ENCODE data around the gene PCSK6.

PCSK6 gene

DNA sequence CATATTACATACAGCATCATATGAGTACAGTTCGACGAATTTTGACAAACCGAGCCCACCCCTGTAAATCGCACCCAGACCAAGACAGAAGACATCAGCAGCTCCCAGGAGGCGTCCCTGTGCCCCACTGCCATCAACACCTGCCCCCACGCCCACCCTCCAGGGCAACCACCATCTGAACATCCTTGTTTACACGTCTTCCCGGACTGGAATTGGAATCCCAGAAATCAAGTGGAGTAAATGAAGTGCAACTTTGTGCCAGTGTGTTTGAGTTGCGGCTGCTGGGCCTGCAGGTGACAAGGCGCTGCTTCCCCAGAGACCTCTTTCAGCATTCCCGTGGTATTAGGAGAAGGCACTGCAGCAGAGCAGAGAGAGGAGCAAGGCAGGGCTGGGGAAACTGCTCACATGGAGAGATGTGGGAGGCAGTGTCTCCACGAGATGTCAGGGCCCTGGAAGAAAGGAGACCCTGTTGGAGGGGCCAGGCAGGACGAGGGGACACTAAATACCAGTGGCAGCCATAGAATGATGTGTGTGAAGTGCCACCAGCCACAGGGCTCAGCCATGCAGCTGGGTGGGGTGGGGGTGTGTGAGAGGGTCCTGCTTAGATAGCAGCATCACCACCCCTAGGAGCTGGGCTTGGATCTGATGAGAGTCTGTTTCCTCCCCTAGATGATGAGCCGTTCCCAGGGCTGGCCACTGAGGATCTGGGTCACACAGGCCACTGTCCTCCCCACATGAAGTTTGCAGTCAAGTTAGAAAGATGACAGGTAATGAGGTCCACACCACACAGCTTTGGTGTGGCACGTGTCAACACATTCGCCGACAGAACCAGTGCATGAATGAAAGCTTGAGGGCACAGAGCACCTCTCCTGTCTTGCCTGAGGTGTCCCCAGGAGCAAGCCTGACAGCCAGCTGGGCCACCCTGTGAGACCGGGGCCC is 33.4 kb upstream of the PCSK6 start:
- DNase-seq, result no peak

DNA sequence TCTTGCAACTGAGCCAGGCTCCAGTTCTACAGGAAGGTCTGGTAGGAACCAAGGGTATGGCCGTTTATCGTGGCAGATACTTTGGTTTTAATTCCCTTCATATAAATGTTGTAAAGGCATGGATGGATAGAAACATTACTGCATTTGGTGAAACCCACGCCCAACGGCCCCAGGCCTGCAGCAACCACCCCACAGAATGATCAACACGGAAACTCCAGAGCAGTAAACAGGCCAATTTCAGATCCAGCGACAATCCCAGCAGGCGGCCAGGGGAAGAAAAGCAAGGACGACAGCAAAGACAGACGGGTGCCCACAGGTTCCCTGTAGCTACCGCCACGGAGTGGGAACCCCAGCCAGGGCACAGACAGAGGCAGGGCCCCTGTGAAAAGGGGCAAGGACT is 32.6 kb upstream of the PCSK6 start:
- no peak for DNase-seq

DNA sequence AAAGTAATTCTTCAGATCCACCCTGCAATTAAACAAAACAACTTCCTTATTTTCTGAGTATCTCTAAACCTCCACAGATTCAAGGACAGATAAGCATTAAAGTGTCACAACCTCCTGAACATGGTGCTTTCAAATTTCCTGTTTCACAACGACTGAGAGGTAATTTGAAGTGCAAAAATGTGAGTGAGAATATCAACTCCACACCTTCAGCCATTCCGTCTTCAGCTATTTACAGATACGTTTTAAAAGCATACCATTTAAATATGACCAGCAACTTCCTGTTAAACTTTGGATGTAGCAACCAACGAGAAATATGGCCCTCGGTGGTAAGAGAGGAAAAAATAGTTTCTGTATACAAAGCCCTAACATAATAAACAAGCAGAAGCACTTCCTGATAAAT is 32.1 kb upstream of the PCSK6 start:
- no peak for DNase-seq

DNA sequence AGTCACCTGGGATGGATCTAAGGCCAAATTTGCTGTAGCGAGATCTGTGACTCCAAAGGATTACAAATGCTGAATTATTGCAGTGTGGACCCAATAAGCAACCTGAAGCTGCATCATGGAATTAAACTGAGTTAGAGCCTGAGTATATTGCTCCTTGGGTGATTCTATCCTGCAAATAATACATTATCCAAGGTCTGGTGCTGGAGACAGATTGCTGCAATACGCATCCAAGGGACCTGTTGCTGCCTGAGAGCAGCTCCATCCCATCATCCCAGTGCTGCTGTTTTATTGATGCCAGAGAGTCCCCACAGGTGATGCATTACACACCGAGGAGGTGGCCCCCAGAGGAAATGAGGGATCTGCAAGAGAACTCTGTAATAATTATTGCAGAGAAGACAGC is 31.6 kb upstream of the PCSK6 start:
- no peak for DNase-seq

DNA sequence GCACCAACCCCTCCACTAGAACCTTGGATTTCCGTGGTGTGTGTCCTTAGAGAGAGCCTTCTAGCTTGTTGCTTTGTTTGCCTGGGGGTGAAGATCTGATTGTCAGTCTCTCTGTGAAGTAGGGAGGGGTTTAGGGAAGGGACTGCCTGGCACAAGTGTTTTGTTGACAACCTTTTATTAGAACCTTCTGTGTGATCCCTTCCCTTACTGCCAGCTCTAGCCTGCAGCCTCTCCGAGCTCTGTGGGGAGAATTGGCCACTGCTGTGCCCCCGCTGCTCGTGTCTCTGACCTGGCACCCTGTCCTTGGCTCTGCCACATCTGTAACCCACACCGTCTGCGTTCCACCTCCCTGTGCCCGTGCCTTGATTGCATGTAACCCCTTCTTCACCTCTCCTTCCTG is 30.9 kb upstream of the PCSK6 start:
- no peak for DNase-seq

DNA sequence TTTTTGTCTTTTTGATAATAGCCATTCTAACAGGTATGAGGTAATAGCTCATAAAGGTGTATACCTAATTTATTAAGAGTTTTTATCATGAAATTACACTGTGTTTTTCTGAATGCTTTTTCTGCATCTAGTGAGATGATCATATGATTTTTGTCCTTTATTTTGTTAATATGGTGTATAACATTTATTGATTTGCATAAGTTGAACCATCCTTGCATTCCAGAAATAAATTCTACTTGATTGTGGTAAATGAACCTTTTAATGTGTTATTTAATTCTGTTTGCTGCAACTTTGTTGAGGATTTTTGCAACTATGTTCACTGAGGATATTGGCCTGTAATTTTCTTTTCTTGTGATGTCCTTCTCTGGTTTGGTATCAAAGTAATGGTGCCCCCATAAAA is 28.0 kb upstream of the PCSK6 start:
- DNase-seq, result no peak

DNA sequence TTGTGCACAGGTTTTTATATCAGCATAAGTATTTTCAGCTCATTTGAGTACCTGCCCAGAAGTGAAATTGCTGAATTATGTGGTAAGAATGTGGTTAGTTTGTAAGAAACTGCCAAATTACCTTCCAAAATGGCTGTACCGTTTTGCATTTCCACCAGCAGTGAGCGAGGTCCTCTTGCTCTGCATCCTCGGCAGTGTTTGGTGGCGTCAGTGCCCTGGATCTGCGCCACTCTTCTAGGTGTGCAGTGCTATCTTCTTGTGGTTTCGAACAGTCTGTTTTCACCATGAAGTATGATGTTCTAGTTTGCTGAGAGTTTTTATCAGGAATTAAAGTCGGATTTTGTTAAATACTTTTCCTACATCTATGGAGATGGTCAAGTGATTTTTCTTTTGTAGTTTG is 24.8 kb upstream of the PCSK6 start:
- DNase-seq, result no peak

DNA sequence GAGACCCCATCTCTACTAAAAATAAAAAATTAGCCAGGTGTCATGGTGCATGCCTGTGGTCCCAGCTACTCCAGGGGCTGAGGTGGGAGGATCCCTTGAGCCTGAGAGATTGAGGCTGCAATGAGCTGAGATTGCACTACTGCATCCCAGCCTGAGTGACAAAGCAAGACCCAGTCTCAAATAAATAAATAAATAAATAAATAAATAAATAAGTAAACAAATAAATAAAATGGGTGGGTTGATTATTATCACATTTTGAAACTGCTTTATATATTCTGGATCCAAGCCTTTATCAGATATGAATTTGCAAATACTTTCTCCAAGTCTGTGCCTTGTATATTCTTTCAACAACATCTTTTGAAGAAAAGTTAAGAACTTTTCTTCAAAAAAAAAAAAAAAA is 22.2 kb upstream of the PCSK6 start:
- DNase-seq, result no peak

DNA sequence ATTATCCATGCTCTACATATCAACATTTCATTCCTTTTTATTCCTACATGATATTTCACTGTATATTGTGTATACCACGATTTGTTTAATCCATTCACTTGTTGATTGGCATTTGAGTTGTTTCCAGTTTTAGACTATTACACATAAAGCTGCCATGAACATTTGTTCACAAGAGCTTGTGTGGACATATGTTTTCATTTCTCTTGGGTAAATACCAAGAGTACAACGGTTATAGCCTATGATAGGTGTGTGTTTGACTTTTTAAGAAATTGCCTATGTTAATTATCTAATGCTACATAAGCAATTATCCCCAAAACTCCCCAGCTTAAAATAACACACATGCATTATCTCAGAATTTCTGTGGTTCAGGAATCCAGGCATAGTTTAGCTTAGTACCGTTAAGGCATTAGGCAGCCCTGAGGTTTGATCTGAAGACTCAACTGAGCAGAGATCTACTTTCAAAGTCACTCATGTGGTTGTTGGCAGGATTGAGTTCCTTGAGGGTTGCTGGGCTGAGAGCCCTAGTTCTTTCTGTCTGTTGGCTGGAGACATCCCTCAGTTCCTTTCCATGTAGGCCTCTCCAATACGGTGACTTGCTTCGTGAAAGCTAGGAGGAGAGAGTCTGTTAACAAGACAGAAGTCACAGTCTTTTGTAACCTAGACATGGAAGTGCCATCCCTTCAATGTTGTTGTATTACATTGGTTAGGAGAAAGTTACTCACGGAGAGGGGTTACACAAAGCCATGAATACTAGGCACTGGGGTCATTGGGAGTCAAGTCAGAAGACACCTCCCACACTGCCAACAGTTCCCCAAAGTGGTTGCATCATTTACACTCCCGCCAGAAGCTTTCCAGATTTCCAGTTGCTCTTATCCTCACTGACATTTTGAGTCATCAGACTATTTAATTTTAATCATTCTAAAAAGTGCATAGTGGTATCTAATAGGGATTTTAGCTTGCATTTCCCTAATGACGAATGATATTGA is 21.0 kb upstream of the PCSK6 start:
- no peak for DNase-seq

DNA sequence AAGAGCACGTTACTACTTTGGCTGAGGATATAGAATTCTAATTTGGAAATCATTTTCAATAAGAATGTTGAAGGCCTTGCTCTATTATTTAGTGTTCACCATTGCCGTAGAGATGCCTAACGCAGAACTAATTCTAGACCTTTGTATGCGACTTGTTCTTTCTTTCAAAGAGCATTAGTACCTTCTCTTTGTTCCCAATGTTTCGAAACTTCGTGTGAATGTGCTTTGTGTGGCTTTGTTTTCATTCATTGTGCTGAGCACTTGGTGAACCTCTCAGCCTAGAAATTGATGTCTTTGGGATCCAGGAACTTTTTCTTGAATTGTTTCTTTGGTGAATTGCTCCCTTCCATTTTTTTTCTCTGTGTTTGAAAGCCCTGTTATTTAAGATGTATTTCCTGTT is 19.8 kb upstream of the PCSK6 start:
- no peak for DNase-seq

DNA sequence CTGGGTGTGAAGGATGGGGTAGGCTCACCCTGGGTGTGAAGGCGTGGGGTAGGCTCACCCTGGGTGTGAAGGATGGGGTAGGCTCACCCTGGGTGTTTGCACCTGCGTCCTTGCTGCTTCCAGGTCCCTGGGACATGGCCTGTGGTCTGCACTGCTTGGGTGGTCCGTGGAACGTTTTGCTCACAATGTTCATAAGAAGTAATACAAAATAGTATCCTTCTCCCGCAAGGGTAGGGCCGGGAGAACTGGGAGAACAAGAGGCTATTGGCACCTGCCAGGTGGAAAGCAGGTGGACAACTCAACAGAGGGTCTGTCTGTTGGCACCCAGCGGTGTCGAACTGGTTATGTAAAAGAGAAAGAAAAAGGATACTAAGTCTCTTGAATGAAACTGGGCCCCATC is 17.0 kb upstream of the PCSK6 start:
- no peak for DNase-seq

DNA sequence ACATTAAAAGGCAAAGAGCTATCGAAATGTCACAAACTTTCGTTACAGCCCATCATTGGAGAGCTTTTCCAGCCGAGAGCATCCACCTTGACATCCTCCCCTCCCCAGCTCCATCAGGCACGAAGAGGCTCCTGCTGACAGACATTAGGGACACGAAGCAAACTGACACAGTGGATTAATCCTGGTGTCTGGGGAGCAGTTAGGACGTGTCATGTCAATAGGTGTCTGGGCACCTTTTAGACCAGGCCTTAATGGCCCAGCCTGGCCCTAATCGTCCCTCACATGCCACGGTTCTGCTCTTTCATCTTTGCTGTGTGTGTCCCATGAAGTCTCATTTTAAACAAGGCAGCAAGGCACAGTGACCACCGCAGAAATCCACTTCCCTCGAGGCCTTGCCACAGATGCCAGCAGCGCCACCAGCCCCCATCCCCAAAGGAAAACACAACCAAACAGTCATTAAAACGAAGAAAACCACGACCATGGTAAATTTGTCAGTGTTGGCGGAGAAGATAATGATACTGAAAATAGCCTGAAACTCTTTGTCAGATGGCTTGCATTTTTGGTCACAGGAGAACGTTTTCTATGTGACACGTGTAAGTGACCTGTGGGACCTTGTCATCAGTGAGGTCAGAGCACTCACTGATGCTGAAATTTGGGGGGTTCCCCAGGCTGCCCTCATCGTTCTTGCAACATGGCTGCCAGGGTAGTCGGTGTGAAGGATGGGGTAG is 16.3 kb upstream of the PCSK6 start:
- DNase-seq, result no peak

DNA sequence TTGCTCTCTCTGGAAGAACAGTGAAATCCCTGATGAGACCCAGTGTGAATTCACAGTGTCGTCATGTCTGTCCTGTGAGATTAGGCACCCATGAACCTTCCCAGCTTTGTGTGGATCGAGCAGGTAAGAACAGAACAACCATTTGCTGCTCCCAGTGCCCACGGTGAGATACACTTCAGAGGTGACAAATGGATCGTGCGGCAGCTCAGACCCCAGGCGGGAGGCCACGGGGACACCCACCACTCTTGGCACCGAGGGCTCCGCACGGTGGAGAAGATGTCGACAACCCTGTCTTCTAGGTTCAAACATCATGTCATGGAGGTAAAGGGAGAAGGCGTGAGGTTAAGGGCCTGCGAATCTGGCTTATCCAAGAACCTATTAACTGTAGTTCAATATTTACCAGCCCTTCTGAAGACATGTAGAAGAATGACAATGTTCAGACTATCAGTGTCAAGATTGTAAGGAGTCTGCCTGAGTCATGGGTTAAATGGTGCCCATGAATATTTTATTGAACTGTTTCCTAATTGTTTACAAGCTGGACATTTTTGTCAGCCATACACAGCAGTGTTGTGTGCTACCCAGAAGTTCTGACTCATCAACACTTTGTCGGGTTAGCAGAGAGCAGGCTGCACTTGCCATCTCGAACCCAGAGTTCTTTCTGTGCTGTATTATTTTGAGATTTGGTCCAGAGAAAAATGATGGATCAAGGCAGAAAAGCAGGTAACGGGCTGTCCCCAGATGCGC is 15.5 kb upstream of the PCSK6 start:
- DNase-seq, result no peak

DNA sequence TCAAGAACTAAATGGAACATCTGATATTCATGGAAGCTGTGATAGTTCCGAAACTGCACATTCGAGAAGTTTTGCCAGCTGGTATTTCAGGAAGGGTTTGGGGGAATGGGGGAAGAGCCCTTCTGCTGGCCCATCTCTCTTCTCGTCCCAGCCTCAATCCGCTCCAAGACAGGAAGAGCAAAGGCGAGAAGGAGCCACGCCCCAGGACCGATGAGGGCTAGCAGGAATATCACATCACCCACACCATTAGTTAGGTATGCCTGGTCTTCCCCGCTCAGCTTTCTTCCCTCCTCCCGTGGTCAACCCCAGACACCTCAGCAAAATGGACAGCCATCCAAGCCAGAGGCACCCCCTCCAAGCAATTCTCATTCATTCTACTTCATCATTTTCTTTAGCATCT is 14.9 kb upstream of the PCSK6 start:
- no peak for DNase-seq

DNA sequence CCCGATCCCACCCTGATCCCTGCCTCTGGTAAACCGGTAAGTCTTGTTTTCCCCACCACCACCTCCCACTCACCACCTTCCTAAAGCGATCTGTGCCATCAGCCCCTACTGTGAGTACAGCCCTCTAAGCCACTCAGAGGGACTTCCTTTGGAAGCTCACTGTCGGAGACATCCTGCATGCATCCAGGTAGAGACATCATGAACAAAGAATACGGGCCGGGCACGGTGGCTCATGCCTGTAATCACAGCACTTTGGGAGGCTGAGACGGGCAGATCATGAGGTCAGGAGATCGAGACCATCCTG is 13.7 kb upstream of the PCSK6 start:
- DNase-seq, result no peak

DNA sequence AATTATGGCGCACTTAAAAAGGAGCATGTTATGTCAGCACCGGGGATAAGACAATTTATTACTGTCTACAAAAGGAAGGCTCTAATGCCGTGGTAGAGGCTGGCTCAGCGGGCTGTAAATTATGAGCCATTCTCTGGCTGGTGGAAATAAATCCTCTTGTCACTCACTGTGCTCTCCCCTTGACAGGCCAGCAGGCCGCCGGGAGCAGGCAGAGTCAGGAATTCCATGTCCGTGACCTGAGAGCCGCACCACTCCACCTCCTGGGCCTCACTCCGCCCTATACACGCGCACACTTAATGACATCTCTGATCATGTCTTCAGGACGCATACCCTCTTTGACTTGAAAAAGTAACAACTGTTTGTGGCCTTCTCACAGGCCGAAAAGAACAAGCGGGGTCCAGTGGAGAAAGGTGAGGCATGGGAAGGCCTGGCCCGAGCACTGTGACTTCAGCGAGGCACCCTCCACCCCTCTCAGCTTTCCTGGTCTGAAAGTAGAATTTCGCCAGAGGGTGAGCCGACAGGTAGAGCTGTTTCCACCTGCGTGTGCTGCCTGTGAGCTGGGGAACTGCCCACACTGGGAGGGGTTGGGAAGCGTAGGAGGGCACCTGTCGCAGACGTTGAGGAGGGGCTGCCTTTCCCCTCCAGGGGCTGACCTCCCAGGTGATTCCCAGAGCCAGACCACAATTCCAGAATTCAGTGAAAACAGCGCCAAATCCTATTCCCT is 13.2 kb upstream of the PCSK6 start:
- DNase-seq, result no peak

DNA sequence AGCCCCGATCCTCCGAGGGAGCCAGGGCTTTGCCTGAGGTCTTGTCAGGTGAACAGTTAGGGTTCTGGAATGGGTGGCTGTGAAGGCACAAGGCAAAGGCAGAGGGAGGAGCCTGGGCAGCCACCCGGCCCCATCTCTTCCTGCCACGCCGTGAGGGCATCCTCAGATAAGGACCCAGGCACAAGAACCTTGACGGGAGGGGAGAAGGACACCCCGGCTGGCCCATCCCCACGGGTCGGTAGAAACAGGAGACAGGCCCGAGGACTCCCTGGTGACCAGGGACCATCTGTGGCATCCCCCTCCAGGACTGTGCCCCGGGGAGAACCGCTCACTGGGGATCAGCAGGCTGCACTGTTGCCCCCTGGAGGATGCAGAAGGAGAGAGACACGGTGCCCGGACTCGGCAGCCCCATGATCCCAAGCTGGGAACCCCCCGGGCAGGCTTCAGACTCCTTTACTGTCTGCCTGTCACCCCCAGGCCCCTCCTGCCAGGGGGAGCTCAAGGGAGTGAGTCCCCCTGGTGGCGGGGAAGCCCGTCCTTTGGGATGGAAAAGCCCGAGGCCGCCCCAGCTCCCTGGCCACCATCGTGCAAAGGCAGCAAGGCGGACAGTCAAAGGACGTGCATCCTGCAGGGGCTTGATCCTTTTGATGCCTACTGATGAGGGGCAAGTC is 12.3 kb upstream of the PCSK6 start:
- DNase-seq, result peak; percentile 45

DNA sequence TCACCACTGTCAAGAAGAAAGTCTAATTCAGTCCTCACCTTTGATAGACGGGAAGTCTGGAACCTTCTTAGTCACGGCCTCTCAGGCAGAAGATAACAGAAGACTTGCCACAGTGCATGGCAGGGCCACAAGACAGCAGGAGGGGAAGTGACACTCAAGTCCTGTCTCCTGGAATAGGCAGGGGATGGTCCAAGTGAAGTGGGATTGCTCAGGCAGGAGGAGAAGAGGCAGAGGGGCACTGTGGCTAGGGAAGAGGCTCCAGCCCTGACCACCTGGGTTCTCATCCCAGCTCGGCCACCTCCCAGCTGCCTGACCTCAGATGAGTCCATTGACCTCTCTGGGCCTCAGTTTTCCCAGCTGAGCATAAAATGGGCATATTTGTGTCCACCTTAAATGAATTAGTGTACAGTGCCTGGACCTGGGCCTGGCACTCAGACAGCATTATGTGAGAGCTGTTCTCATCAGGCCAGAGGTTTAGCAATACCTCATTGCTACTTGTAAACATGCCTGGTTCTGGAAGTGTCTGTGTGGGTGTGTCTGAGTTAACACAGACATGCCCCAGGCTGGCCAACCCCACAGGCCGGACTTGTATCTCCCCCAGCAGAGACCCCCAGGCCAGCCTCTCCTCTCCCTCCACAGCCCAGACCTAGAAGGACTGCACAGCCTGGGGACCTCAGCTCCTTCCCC is 11.5 kb upstream of the PCSK6 start:
- DNase-seq, result no peak

DNA sequence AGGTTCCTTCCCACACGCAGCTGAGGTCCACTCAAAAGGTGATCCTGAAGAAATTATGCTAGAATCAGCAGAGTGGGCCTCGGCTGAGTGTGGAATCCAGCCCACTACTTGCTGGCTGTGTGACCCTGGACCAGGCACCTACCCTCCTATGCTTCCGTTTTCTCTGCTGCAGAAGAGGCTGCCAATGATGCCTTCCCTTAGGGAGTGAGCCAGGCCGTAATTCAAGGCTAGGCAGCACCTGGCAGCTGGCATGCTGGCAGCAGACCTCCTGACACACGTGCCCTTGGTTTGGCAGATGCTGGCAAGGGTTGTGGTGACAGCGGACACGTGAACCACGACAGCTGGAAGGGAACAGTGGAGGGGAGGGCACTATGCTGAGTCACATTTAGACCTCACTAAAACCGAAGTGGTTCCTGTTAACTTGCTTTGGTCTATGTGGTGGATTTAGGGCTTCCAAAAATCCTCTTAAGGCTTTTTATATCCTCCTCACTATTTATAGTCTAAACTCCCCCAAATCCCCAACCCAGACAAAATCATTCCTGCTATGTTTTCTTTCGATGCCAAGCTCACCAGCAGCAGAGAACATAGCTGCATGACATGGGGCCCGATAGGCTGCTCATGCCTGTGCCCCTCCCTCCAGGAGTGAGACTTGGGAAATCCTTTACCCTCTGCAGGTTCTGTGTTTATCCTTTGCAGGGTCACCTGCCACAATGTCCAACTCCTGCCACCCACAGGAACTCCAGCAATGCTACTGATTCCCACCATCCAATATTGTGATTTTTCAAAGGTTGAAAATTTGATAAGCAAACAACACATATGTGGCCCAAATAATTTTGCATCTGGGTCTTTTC is 10.6 kb upstream of the PCSK6 start:
- DNase-seq, result no peak
